NCI-H2227 treated with DMSO at 0.1 percent for 48 hours (cell line): ENCODE results near the gene GSC2.

Experiments used
- DNase-seq: peaks from one replicate; lab custom pipeline; 2025; lab: John Stamatoyannopoulos, UW

GSC2 gene

DNA sequence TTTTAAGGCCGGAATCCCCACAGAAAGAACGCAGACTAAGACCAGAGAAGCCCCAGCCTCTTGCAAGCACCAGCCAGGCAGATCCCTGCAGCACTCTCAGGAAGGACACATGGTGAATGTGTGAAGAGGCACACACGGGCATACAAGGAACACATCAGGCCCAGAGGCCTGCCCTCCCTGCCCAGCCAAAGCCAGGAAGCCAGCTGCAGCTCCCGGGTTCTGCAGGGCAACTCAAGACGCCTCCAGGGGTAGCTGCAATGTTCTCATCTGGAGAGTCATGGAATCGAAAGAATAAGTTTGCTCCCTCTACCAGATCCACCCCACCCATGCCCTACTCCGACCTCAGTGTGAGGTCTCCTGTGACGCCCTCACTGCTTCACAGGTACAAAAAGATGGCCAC is 30.1 kb downstream of the GSC2 start:
- DNase-seq: no peak

DNA sequence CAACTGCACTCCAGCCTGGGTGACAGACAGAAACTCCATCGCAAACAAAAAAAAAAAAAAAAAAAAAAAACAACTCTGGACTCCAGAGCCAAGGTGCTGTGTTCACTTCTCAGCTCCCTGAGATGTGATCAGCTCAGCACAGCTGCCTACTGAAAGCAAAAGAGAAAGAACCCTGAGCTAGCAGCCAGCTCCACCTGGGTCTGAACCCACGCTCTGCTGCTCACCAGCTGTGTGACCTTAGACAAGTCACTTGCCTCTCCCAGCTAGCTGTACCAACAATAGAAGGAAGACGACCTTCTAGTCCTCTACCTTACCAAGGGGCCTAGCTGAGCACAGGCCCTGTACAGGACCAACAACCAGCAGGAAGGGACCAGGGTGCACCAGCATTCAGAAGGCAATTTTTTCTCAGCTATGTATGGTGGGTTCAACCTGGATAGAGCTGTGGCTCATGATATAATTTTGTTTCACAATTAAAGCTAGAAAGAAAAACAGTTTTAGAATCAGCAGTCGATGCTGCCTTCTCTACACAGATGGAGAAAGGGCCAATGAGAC is 31.7 kb downstream of the GSC2 start:
- DNase-seq: no peak

DNA sequence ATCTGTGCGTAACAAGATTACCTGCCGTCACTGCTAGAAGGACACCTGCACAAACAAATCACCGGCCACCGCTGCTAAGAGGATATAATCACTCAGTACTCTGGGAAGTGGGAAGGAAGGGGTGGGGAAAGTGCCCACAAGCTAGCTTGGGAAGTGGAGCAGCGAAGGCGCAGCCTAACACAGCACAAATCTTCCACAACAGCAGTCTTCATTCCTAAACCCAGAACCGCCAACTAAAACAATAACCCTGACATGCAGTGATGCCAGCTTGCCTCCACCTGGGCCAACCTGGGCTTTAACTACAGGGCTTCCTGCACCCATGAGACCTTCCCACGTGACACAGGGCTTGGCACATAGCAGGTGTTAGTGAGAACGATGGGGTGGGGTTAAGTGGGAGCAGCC is 33.0 kb downstream of the GSC2 start:
- no peak for DNase-seq

DNA sequence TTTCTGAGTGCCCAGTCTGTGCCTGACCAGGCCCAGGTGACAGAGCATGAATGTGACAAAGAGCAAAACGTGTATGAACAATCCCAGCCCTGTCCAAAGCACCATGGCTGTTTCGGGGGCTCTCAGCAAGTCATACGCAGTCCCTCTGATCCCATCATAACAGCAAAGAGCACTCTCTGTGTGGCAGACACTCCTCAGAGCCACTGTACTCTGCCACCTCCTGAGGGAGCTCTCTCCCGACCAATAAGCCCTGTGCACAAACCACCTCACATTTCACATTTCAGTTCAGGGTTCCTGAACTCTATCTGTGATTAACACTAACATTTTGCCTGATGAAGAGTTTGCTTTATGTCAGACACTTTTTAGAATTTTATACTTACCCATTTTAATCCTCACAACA is 34.5 kb downstream of the GSC2 start:
- DNase-seq: no peak

DNA sequence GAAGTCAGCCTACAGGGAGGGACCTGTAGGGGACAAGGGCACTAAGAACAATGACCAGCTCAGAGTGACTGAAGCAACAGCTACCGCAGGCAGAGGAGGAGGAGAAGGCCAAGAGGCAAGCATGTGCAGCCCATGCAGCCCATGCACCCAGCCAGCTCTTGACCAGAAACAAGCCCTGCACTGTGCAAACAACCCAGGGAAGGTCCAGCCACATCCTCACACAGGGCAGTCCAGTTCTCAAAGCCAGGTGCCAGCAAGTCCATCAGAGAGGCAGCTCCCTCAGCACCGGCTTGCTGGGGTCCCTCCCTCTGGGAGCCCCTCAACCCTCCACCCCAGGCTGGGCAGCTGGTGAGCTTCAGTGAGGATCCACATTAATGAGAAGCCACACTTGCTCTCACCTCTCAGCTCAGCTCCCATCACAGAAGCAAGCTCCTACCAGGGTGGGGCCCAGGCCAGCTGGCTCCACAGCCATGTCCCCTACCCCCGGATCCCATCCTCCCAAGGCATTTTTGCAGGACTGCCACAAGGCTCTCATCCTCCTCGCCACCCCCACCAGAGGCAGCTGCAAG is 35.0 kb downstream of the GSC2 start:
- DNase-seq: no peak

DNA sequence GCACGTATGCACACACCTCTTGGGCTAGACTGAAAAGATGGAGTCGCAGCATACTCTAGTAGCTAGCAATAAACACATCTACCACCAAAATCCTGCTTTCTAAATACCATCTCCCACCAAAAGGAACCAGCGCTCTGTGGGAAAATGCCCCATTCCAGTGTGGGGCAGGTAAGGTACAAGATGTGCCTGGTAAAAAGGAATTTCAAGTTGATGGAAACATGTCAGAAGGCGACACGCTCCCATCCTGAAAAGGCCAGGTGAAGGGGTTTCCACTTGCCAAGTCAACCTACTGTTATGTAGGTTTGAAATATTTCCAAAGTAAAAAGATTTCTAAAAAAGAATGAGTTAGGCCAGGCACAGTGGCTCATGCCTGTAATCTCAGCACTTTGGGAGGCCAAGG is 36.7 kb downstream of the GSC2 start:
- no peak for DNase-seq

DNA sequence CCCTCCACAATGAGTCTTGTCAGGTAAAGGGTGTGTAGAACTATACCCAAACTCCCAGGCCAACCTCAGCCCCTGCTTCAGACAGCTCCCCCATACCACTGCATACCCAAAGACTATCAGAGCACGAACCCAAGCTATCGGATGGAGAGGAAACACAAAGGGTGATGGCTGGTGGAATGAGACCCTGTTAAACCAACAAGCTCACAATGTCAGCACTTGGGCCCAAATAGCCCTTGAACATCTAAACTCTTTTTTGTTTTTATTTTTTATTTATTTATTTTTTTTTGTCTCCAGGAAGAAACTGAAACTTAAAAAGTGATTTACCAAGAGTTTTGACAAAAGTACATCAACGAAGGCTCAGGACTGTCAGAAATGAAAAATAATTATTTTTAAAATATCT is 38.5 kb downstream of the GSC2 start:
- no peak for DNase-seq

DNA sequence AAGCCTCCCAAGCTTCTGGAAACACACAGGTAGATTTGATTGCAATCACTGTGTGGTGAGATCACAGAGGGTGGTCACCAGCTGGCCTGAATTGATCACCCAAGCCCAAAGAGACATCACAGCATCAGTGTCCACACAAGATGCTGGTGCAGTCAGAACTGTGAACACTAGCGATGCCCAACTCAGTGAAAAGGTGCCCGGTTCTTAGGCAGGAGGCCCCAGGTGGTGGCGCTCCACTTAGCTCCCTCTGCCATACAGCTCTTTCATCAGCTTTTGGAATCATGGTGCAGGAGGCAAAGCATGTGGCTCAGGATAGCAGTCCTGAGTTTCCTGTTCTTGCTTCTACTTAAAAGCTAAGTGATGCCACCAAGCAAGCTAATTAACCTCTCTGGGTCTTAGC is 39.0 kb downstream of the GSC2 start:
- DNase-seq: no peak

DNA sequence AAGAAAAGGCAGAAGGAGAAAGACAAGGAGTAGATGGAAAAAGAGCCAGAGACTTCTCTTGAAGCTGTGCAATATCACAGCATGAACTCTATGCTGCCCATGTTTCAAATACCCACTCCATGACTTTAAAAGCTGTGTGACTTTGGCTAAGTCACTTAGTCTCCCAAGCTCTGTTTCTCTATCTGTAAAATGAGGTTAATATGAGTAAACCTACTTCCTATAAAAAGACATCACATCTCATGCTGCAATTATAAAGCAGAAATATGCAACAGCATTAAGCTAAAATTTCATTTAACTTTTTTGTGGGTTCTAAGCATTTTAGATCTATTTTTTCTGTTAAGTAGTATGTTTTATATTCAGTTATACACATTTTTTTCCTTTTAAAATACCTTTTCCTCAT is 39.4 kb downstream of the GSC2 start:
- DNase-seq: no peak

DNA sequence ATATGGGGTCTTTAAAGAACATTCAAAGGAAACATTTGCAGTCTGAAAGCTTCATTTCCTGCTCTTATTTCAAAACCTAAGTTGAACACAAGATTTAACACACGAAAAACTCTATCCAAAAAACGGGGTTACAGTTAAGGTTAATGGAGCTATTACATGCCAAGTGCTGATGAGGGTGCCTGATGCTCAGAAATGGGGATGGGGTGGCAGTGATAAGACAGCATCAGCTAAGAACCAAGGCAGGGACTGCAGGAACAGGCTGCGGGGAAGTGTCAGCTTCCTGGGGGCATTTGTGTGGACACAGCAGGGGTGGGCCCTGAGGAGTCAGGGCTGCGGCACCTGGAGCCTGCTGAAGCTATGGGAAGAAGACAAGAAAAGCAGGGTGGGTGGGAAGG is 40.0 kb downstream of the GSC2 start:
- no peak for DNase-seq

DNA sequence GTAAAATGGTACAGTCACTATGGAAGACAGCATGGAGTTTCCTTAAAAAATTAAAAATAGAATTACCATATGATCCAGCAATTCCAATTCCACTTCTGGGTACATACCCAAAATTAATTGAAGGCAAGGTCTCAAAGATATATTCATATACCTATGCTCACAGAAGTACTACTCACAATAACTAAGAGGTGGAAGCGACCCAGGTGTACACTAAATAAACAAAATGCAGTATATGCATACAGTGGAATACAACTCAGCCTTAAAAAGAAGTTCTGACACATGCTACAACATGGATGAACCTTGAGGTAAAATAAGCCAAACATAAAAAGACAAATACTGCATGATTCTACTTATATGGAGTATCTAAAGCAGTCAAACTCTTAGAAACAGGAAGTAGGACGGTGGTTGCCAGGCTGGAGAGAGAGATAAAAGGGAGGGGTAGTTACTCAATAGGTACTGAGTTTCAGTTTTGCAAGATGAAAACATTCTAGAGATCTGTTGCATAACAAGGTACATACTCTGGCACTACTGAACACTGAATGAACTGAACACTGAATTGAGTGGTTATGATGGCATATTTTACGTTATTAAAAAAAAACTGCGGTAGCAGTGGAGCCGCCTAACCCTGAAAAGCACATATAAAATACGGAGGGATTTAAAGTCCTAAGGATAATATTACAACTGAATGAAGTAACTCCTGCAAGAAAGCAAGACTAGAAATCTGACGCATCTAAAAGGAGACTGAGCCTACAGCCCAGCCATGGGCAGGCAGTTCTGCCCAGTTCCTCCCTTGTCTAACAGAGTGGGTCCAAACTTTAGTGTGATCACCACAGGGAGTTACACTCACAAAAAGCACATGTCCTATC is 40.7 kb downstream of the GSC2 start:
- no peak for DNase-seq

DNA sequence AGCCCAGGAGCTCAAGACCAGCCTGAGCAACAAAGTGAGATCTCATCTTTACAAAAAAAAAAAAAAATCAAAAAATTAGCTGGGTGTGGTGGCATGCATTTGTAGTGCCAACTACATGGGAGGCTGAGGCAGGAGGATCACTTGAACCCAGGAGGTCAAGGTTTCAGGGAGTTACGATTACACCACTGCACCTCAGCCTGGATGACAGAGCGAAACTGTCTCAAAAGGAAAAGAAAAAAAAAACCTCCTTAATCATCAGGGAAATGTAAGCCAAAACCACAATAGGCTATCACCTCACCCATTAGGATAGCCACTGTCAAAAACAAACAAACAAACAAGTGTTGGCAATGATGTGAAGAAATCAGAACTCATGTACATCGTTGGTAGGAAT is 41.3 kb downstream of the GSC2 start:
- DNase-seq: no peak

DNA sequence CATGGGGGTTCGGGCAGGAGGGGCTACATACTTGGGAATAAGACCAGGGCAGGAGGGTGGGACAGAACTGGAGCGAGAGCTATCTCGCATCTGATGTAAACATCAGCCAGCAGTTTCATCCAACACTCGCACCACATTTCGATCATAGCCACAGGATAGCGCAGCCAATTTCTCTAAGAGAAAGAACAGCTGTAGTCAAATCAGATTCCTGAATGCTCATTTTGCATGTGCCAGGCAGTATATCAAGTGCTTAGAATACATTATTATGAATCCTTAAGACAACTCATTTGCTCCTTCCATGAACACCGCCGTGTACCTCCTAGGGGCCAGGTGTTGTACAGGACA is 42.4 kb downstream of the GSC2 start:
- DNase-seq: no peak

DNA sequence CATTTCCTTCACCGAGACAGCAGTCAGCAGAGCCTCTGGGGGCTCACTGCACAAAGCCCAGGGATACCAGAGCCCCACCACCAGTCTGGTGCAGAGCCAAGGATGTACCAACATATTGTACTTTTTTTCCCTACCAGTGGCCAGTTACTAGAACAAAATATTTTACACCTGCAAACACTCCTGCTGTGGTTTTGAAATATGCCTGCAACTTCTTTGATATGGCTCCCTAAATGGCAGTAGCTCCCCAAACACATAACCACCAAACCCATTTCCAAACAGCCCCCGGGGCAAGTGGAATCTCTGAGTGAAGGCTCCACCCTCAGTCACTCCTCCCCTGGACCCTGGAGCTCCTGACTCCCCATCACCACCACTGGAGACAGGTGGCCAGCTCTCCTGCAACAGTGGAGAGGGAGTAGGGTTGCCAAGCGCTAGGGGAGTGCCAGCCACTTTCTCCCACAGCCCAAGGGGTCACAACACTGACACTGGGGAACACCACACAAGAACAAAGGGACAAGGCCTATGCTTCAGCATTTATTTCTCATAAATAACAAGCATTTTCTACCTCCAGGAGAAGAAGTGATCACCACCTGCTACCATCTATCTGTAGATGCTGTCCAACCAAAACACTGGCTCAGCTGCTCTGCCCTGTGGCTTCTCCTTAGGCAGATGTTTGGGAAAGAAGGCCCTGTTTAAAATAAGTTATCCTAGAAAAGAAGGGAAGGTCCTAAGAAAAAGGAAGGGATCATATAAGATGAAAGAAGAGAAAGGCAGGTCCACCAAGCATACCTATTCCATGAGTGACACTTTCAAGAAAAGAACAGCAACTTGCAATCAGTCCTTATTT is 43.0 kb downstream of the GSC2 start:
- DNase-seq: no peak

DNA sequence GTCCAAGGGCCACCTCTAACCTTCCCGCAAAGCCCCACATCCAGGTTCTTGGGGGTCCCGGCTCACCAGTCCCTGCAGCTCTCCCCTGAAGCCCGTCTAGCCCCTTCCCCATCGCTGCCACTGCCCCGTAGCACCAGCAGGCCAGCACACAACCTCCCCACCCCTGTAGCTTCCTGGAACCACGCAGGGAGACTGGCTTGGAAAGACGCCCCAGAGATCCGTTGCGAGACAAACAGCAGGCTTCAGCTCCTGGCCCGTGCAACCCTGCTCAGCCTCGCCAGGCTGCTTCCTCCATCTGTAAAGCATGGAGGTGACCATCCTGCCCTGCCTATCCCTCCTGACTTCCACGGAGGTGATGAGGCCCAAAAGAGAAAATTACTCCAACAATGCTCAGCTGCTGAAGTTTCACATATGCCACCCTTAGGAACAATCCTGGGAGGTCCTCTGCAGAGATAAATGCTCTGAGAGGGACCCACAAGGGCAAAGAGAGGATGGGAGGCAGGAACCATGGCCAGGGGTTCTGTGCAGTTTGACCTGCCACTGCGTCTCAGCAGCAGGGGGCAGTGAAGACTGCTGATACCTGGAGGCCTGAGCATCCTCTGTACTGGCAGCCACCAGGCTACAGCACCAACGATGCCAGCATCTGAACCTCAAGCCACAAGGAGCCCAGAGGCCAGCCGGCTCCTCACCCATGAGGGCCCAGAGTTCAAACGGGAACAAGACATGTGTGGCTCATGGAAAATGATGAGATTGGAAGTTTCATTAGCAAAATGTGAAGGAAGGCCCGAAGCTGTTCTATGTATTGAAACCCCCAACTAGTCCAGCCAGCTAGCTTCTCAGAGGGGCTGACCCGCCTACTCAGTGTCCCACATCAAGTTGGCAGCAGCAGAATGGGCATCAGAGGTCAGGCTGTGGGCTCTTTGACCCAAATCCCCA is 44.0 kb downstream of the GSC2 start:
- no peak for DNase-seq

DNA sequence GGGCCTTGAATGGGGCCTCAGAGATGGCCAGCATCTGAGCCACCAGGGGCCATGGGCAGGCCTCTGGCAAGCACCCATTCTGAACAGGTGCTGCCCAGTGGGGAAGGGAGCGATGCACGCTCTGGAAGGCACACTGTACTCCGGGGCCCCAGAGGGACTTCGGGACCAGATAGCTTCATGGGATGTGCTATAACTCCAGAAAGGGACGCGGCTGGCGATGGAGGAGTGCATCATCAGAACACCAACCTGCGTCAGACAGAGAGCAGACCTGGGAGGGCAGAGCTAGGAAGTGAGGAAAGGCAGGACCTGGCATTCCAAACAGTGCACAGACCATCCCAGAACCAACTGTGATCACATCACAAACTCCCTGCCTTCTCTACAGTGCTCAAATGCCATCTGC is 44.6 kb downstream of the GSC2 start:
- DNase-seq: no peak

DNA sequence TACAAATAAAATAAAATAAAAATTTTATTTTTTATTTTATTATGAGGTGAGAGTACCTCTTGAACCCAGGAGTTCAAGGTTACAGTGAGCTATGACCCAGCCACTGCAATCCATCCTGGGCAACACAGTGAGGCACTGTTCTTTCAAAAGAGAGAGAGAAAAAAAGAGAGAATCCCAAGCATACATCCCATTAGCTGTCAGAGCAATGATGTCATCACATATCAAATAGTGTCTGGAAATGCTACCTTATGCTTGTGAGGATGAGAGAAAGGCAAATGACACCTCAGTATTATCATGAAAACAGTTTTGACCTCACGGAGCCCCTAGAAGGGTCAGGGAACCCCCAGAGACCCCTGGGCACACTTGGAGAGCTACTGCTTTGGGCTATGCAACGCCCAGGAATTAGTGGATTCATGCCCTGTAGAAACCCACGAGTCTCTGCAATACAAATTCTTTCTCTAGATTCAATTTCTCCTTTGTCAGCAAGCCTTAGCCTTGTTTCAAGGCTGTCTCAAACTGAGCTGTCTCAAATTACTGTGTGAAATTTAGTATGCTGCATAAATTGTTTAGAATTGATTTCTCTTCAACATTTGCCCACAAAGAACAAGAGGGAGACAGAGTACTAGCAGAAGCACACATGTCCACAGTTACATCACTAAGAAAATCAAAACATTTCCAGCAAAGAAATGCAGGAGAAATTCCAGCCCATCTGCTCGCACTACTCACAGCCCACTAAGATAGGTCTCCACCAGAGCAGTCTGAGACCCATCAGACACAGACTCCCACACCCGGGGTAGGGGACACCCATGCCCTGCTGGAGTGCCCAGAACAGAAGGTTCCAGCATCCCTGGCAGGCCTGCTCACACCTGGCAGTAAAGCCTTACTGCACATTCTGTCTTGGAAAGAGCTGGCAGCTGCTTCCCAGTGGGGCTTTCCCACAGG is 45.9 kb downstream of the GSC2 start:
- no peak for DNase-seq

DNA sequence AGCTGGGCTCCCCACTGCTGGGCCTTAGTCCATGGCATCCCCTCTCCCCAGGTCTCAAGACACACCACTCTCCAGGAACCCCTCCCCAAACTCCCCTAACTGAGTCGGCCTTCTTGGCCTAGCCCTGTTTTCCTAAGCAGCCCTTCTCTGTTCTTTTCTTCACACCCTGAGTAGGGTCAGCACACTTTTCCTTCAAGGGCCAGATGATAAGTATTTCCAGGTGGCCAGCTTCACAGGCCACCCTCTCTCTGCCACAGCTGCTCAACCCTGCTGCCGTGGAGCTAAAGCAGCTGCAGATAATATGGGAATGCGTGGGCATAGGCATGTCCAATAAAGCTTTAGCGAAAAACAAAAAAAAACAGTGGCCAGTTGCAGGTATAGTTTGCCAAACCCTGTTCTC is 51.9 kb downstream of the GSC2 start:
- no peak for DNase-seq

DNA sequence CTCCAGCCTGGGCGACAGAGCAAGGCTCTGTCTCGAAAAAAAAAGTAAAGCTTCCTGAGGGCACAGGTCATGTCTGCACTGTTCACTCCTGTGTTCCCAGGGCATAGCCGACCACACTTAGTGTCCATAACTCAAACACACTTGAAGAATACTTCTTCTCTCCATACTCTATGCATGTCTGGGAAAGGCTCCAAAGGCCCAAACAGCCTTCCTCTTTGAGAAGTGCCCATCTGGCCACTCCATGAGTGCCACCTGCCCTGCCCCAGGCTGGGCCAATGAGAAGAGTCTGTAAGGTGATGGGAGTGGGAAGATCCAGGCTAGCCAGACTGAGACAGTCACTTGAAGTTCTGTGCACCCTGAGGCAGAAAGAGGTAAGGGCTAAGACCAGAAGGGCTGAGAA is 52.6 kb downstream of the GSC2 start:
- DNase-seq: no peak
